ENCODE measurements around the gene CLEC14A.

Gene CLEC14A

DNA sequence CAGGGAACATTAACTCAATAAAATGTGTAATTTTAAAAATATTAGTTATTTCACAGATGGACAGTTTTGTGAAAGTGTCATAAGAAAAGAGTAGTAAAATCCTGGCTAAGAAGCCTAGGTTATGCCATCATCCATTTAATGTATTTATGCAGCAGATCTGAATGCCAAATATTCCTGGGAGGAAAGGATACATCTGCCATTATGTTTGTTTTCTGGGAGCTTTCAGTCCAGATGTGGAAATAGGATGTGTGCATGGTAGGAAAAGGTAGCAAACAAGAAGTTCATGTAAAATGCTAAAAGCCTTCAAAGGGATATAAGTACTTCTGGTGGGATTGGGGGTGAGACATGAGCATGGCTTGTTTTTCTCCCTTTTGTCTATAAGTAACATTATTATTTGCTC, 27.0 kb upstream of the CLEC14A start:
- DNase-seq (ENCODE audit: insufficient read length, low spot score) (no peak), FAIRE-seq (no peak)
- no peak for TF ChIP-seq SPI1 (IDR thresholded peaks at IDR 0.05; ENCODE audit: low read depth, low read length)

DNA sequence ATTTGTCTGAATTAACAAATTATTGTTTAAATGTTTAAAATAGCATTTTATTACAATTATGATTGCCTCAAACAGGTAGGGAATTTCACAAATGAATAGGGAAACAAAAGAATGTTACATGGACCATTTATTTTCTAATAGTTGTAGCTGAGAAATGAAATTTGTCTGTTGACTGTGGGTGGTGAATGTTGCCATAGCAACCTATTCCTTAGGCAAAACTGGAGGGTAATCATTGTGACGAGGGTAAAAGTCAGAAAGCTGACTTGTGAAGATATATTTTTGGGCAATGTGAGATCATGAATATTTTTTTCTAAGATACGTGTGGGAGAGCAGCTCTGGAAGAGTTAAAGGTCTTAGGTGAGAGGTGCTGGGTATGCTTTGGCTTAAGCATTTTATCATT, 24.2 kb upstream of the CLEC14A start:
- FAIRE-seq (no peak), DNase-seq (ENCODE audit: insufficient read length, low spot score) (no peak)
- TF ChIP-seq PAX5 (IDR thresholded peaks at IDR 0.05; ENCODE audit: insufficient read depth, low read length, severe bottlenecking) = no peak
- no peak for TF ChIP-seq POU2F2 (IDR thresholded peaks at IDR 0.05; ENCODE audit: low read depth, low read length)
- TF ChIP-seq TAF1 (IDR thresholded peaks at IDR 0.05; ENCODE audit: low read depth, low read length) = no peak
- TF ChIP-seq SPI1 (IDR thresholded peaks at IDR 0.05; ENCODE audit: low read depth, low read length) = no peak

DNA sequence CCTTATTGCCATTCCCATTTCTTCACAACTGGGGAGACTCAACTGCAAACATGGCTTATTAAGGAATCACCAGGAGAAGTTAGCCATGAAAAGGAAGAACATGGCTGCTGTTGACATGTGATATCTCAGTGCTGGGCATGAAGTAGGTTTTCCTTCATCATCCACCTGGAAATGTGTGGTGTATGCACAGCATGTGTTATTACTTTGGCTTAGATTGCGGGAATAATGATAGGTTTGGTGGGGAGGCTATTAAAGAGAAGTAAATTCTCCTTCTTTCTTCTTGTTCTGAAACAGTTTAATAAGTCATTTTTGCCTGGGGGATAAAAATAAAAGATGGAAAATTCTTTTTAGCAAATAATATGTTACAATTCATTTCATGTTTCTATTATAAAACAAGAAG, 23.7 kb upstream of the CLEC14A start:
- DNase-seq (ENCODE audit: insufficient read length, low spot score) (no peak), FAIRE-seq (no peak)
- TF ChIP-seq PAX5 (IDR thresholded peaks at IDR 0.05; ENCODE audit: insufficient read depth, low read length, severe bottlenecking) (no peak), POLR2AphosphoS5 (IDR thresholded peaks at IDR 0.05; ENCODE audit: low read depth, low read length) (no peak), POU2F2 (IDR thresholded peaks at IDR 0.05; ENCODE audit: low read depth, low read length) (no peak), SPI1 (IDR thresholded peaks at IDR 0.05; ENCODE audit: low read depth, low read length) (no peak), TAF1 (IDR thresholded peaks at IDR 0.05; ENCODE audit: low read depth, low read length) (no peak), POLR2A (IDR thresholded peaks at IDR 0.05; ENCODE audit: low read depth, low read length) (no peak)

DNA sequence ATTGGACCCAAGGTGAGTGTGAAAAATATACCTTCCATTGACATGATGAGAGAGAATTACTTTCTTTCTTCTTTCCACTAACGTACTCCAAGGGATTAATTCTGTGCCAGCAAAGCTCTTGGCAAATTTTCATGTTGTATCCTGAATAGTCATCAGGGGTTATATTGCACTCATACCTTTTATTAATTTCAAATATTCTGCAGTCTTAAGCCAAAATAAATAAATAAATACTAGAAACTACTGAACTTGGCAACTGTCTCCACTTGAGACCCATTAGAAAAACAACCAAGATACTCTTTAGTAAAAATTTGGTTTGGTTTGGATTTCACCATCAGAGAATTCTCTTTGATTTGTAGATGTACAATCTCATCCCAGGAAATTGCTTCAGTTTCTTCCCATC, 22.1 kb upstream of the CLEC14A start:
- DNase-seq (ENCODE audit: insufficient read length, low spot score) (no peak), FAIRE-seq (no peak)
- TF ChIP-seq SPI1 (IDR thresholded peaks at IDR 0.05; ENCODE audit: low read depth, low read length) = no peak
- no peak for TF ChIP-seq POLR2A (IDR thresholded peaks at IDR 0.05; ENCODE audit: low read depth, low read length)
- no peak for TF ChIP-seq PAX5 (IDR thresholded peaks at IDR 0.05; ENCODE audit: insufficient read depth, low read length, severe bottlenecking)
- no peak for TF ChIP-seq TAF1 (IDR thresholded peaks at IDR 0.05; ENCODE audit: low read depth, low read length)
- no peak for TF ChIP-seq POU2F2 (IDR thresholded peaks at IDR 0.05; ENCODE audit: low read depth, low read length)
- TF ChIP-seq POLR2AphosphoS5 (IDR thresholded peaks at IDR 0.05; ENCODE audit: low read depth, low read length) = no peak

DNA sequence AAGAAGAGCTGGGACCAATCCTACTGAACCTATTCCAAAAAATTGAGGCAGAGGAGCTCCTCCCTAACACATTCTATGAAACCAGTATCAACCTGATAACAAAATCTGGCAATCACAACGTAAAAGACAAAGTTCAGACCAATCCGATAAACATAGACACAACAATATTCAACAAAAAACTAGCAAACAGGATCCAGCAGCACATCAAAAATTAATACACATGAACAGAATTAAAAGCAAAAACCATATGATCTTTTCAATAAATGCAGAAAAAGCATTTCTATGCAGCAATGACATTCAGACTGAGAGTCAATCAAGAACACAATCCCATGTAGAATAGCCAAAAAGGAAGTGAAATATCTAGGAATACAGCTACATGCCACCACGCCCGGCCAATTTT, 7.0 kb upstream of the CLEC14A start:
- TF ChIP-seq PAX5 (IDR thresholded peaks at IDR 0.05; ENCODE audit: insufficient read depth, low read length, severe bottlenecking) (no peak), POLR2AphosphoS5 (IDR thresholded peaks at IDR 0.05; ENCODE audit: low read depth, low read length) (no peak), POU2F2 (IDR thresholded peaks at IDR 0.05; ENCODE audit: low read depth, low read length) (no peak), TAF1 (IDR thresholded peaks at IDR 0.05; ENCODE audit: low read depth, low read length) (no peak), POLR2A (IDR thresholded peaks at IDR 0.05; ENCODE audit: low read depth, low read length) (no peak), SPI1 (IDR thresholded peaks at IDR 0.05; ENCODE audit: low read depth, low read length) (no peak)
- DNase-seq (ENCODE audit: insufficient read length, low spot score) (no peak), FAIRE-seq (no peak)

DNA sequence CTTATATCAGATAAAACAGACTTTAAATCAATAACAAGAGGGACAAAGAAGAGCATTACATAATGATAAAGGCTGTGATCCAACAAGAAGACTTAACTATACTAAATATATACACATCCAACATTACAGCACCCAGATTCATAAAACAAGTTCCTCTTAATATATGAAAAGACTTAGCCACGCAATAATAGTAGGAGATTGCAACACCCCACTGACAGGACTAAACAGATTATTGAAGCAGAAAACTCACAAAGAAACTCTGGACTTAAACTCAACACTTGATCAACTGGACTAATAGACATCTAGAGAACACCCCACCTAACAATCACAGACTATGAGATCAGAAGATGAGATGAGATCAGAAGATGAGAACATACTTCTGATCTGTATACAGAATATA, 5.7 kb upstream of the CLEC14A start:
- TF ChIP-seq POLR2A (IDR thresholded peaks at IDR 0.05; ENCODE audit: low read depth, low read length) (no peak), SPI1 (IDR thresholded peaks at IDR 0.05; ENCODE audit: low read depth, low read length) (no peak), TAF1 (IDR thresholded peaks at IDR 0.05; ENCODE audit: low read depth, low read length) (no peak), POU2F2 (IDR thresholded peaks at IDR 0.05; ENCODE audit: low read depth, low read length) (no peak), POLR2AphosphoS5 (IDR thresholded peaks at IDR 0.05; ENCODE audit: low read depth, low read length) (no peak)
- FAIRE-seq (no peak), DNase-seq (ENCODE audit: insufficient read length, low spot score) (no peak)

DNA sequence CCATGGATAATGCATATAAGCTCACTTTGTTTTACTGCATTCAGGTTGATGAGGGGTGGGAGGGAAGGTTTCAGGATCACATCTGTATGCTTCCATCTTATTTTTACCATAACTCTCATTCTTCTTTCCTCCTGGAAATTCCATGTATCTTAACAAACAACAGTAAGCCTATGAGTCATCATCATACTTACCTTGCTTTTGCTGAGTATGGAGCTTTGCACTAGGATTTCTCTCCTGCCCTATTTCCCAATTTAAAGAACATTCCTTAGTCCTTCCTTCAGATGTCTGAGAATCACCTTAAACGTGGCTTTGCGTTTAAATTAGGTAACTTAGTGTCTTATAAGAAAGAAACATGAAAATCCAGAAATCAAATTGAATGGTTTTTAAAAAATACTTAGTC, 1.6 kb upstream of the CLEC14A start:
- FAIRE-seq (no peak), DNase-seq (ENCODE audit: insufficient read length, low spot score) (no peak)
- TF ChIP-seq TAF1 (IDR thresholded peaks at IDR 0.05; ENCODE audit: low read depth, low read length) (no peak), SPI1 (IDR thresholded peaks at IDR 0.05; ENCODE audit: low read depth, low read length) (no peak), POU2F2 (IDR thresholded peaks at IDR 0.05; ENCODE audit: low read depth, low read length) (no peak), POLR2AphosphoS5 (IDR thresholded peaks at IDR 0.05; ENCODE audit: low read depth, low read length) (no peak), POLR2A (IDR thresholded peaks at IDR 0.05; ENCODE audit: low read depth, low read length) (no peak), PAX5 (IDR thresholded peaks at IDR 0.05; ENCODE audit: insufficient read depth, low read length, severe bottlenecking) (no peak)

DNA sequence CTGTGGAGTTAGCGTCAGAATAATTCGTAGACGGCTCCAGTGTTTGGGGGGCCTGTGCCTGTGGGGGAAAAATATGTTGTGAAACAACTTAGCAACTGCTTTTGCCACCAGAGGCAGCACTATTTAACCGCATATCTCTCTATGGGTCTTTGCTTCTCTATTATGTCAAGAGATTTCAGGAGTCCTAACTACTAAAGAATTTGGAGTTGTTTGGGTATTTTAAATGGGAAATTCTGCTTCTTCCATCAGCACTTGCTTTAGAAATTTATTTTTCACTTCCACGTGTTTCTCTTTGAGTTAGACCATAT, 594 bp upstream of the CLEC14A start:
- no peak for TF ChIP-seq POLR2AphosphoS5 (IDR thresholded peaks at IDR 0.05; ENCODE audit: low read depth, low read length)
- TF ChIP-seq SPI1 (IDR thresholded peaks at IDR 0.05; ENCODE audit: low read depth, low read length) = no peak
- no peak for TF ChIP-seq TAF1 (IDR thresholded peaks at IDR 0.05; ENCODE audit: low read depth, low read length)
- TF ChIP-seq PAX5 (IDR thresholded peaks at IDR 0.05; ENCODE audit: insufficient read depth, low read length, severe bottlenecking) = no peak
- TF ChIP-seq POLR2A (IDR thresholded peaks at IDR 0.05; ENCODE audit: low read depth, low read length) = no peak
- TF ChIP-seq POU2F2 (IDR thresholded peaks at IDR 0.05; ENCODE audit: low read depth, low read length) = no peak
- DNase-seq (ENCODE audit: insufficient read length, low spot score) = no peak
- FAIRE-seq = no peak

DNA sequence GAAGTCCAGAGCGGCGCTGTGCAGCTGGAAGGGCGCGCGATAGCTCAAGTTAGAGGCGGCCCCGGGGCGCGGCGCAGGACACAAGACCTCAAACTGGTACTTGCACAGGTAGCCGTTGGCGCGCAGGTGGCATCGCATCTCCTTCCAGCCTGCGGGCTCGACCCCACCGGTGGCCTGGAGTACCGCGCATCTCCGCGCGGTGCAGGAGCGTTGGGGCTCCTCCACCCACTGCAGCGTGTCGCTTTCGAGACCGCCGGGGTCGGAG, 553 bp downstream of the CLEC14A start:
- no peak for FAIRE-seq
- TF ChIP-seq POU2F2 (IDR thresholded peaks at IDR 0.05; ENCODE audit: low read depth, low read length) (no peak), PAX5 (IDR thresholded peaks at IDR 0.05; ENCODE audit: insufficient read depth, low read length, severe bottlenecking) (no peak), POLR2AphosphoS5 (IDR thresholded peaks at IDR 0.05; ENCODE audit: low read depth, low read length) (no peak), SPI1 (IDR thresholded peaks at IDR 0.05; ENCODE audit: low read depth, low read length) (no peak), TAF1 (IDR thresholded peaks at IDR 0.05; ENCODE audit: low read depth, low read length) (no peak), POLR2A (IDR thresholded peaks at IDR 0.05; ENCODE audit: low read depth, low read length) (no peak)
- no peak for DNase-seq (ENCODE audit: insufficient read length, low spot score)

DNA sequence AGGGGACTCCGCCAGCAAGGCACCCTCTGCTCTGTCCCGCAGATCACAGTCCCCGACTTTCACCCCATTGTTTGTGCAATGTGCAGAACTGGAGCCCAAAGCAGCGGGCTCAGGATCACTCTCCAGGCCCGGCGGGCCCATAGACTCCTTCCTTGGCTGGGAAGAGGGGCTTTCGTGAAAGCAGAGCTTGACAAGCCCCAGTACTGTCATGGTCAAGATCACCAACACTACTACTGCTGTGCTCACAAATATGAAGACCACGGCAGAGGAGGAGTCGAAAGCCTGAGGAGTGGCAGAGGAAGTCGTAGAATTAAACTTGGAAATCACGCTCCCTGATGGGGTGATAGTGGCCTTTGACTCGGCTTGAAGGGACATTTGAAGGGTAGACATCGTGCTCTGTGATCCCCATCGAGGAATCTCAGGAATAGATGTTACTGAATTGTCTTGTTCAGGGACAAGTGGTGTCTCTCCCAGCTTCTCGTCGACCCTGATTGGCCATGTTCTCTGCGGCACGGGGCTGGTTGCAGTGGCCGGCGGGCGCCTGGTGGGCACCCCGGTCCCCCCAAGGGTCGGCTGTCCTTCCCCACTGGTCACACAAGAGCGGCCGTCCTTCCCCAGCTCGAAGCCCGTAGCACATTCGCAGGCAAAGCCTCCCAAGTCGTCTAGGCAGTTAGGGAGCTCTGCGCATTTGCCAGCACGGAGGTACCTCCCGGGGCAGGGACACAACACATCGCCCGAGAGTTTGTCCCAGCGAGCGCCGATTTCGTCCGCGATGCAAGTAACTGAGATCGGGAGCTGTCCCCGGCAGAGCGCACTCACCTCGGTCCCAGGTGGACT, 1.1 kb downstream of the CLEC14A start:
- DNase-seq (ENCODE audit: insufficient read length, low spot score) = no peak
- no peak for FAIRE-seq
- TF ChIP-seq TAF1 (IDR thresholded peaks at IDR 0.05; ENCODE audit: low read depth, low read length) (no peak), POU2F2 (IDR thresholded peaks at IDR 0.05; ENCODE audit: low read depth, low read length) (no peak), POLR2AphosphoS5 (IDR thresholded peaks at IDR 0.05; ENCODE audit: low read depth, low read length) (no peak), POLR2A (IDR thresholded peaks at IDR 0.05; ENCODE audit: low read depth, low read length) (no peak), PAX5 (IDR thresholded peaks at IDR 0.05; ENCODE audit: insufficient read depth, low read length, severe bottlenecking) (no peak), SPI1 (IDR thresholded peaks at IDR 0.05; ENCODE audit: low read depth, low read length) (no peak)
